ENCODE data around the gene SUGCT.

Gene SUGCT

DNA sequence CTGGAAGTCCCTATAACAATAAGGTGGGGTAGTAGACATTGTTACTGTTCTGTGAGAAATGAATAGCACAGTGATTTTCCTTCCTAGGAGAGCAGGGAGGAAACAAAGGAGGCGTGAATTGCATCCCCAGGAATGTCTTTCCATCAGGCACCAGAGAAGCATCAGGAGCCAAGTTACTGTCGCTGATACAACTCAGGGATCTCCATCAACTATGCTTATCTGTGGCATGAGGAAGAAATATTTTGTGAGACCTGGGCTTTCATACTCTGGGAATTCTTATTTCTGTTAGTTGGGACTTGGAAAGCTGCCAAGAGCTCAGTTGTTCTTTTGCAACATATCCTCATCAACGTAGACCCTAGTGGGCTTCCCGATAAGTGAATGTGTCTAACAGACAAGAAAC, 622.3 kb downstream of the SUGCT start:
- Histone ChIP-seq H3F3A (ENCODE audit: insufficient read depth, low read length) (no peaks in the 10 kb centered on the region), H3K27me3 (replicated peaks; ENCODE audit: insufficient read depth, low read length) (no peaks in the 10 kb centered on the region), H4K20me1 (ENCODE audit: insufficient read depth, low read length) (no peaks in the 10 kb centered on the region), H3K79me2 (ENCODE audit: low read length) (no peaks in the 10 kb centered on the region), H3K9ac (ENCODE audit: low read length) (no peak overlapping the region), H3K4me1 (ENCODE audit: low read length) (no peaks in the 10 kb centered on the region), H3K9me3 (replicated peaks; ENCODE audit: insufficient read depth, low read length) (no peaks in the 10 kb centered on the region), H3K9me2 (replicated peaks; ENCODE audit: insufficient read depth, low read length) (no peaks in the 10 kb centered on the region), H2AFZ (ENCODE audit: low read length) (no peak overlapping the region), H3K4me3 (ENCODE audit: low read length) (no peak overlapping the region), H3K4me2 (ENCODE audit: low read depth, low read length) (no peak overlapping the region), H3K36me3 (replicated peaks; ENCODE audit: insufficient read depth, low read length) (no peaks in the 10 kb centered on the region), H3K27ac (ENCODE audit: low read length) (no peak overlapping the region)
- DNase-seq = no peak
- no peak for TF ChIP-seq EZH2 (optimal IDR thresholded peaks at IDR 0.05; ENCODE audit: low read depth, low read length)
- no peak for TF ChIP-seq EZH2phosphoT487 (IDR thresholded peaks at IDR 0.05; ENCODE audit: low read length)
- TF ChIP-seq CTCF (IDR thresholded peaks at IDR 0.05; ENCODE audit: low read length) = no peak

DNA sequence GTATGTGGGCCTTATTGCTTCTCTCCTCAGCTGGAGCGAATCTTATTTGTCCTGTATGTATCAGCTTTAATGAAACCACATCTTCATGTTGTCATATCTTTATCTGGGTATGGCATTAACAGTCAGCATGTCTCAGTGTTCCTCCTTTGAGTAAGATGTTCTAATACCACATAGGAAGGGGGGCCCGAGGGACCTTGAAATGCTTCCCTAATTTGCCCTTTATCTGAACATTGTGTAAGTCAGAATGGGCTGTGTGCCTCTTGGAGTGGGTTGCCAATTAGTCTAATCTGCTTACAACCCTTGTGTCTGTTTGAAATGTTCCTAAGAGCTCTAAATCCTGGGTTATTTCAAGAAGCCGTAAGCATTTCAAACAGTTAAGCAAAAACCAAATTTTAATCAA, 623.8 kb downstream of the SUGCT start:
- Histone ChIP-seq H2AFZ (ENCODE audit: low read length) (no peak overlapping the region), H3K4me3 (ENCODE audit: low read length) (no peak overlapping the region), H3K4me1 (ENCODE audit: low read length) (no peaks in the 10 kb centered on the region), H3K36me3 (replicated peaks; ENCODE audit: insufficient read depth, low read length) (no peaks in the 10 kb centered on the region), H4K20me1 (ENCODE audit: insufficient read depth, low read length) (no peaks in the 10 kb centered on the region), H3K27me3 (replicated peaks; ENCODE audit: insufficient read depth, low read length) (no peaks in the 10 kb centered on the region), H3K9me3 (replicated peaks; ENCODE audit: insufficient read depth, low read length) (no peaks in the 10 kb centered on the region), H3K79me2 (ENCODE audit: low read length) (no peaks in the 10 kb centered on the region), H3K9me2 (replicated peaks; ENCODE audit: insufficient read depth, low read length) (no peaks in the 10 kb centered on the region), H3F3A (ENCODE audit: insufficient read depth, low read length) (no peaks in the 10 kb centered on the region), H3K9ac (ENCODE audit: low read length) (no peak overlapping the region), H3K4me2 (ENCODE audit: low read depth, low read length) (no peak overlapping the region), H3K27ac (ENCODE audit: low read length) (no peak overlapping the region)
- TF ChIP-seq CTCF (IDR thresholded peaks at IDR 0.05; ENCODE audit: low read length) = no peak
- no peak for TF ChIP-seq EZH2 (optimal IDR thresholded peaks at IDR 0.05; ENCODE audit: low read depth, low read length)
- no peak for TF ChIP-seq EZH2phosphoT487 (IDR thresholded peaks at IDR 0.05; ENCODE audit: low read length)
- DNase-seq = no peak

GRCh38 chr7:40760293-40760964, 625.6 kb downstream of the SUGCT start:
- no peaks in the 10 kb centered on the region for H3K27me3 ChIP-seq (replicated peaks; ENCODE audit: insufficient read depth, low read length)
- H3K4me2 ChIP-seq (ENCODE audit: low read depth, low read length) = no peak overlapping the region
- no peak for DNase-seq
- H3K36me3 ChIP-seq (replicated peaks; ENCODE audit: insufficient read depth, low read length) = no peaks in the 10 kb centered on the region
- H3F3A ChIP-seq (ENCODE audit: insufficient read depth, low read length) = no peaks in the 10 kb centered on the region
- TF ChIP-seq CTCF (IDR thresholded peaks at IDR 0.05; ENCODE audit: low read length) = no peak
- TF ChIP-seq EZH2phosphoT487 (IDR thresholded peaks at IDR 0.05; ENCODE audit: low read length) = no peak
- no peak for TF ChIP-seq EZH2 (optimal IDR thresholded peaks at IDR 0.05; ENCODE audit: low read depth, low read length)
- H3K9me2 ChIP-seq (replicated peaks; ENCODE audit: insufficient read depth, low read length) = no peaks in the 10 kb centered on the region
- H3K9ac ChIP-seq (ENCODE audit: low read length) = no peak overlapping the region
- no peaks in the 10 kb centered on the region for H4K20me1 ChIP-seq (ENCODE audit: insufficient read depth, low read length)
- no peaks in the 10 kb centered on the region for H3K4me1 ChIP-seq (ENCODE audit: low read length)
- no peak overlapping the region for H2AFZ ChIP-seq (ENCODE audit: low read length)
- no peak overlapping the region for H3K27ac ChIP-seq (ENCODE audit: low read length)
- no peaks in the 10 kb centered on the region for H3K9me3 ChIP-seq (replicated peaks; ENCODE audit: insufficient read depth, low read length)
- no peaks in the 10 kb centered on the region for H3K79me2 ChIP-seq (ENCODE audit: low read length)
- H3K4me3 ChIP-seq (ENCODE audit: low read length) = no peak overlapping the region
